GM18517 (cell line): ENCODE data around the gene PRSS3.
"Not testable (repeated sequence)": the region's sequence is repeated elsewhere in the genome, so short reads cannot be mapped to it uniquely, and the experiment has no call there.

Experiments used
- ATAC-seq: cut with Tn5 transposase; IDR thresholded peaks from one replicate; pipeline ENCODE4 v1.9.1; 2021; ENCODE audit warnings: mild to moderate bottlenecking, moderate library complexity; ENCODE audit not compliant: unreplicated experiment

Gene PRSS3

DNA sequence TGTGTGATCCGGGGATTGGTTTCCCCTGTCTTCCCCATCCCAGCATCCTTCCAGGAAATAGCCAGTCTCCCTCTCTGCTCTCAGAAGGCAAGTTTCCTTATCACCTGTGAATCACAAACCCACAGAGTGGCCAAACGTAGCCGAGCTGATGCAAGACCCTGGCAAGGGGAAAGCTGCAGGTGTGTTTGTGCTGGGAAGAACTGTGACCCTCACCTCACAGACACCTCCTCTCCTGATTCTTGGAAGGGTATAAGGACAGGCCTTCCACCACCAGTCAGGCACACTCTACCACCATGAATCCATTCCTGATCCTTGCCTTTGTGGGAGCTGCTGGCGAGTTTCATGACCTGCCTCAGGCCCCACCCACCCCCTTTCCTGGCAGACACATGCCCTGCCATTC lies at the start of gene PRSS3:
Gene PRSS3 (plus strand): TSS at position 281 of the 400 bp plus-strand sequence. CDS start 13 bp downstream, at position 294.
- ATAC-seq, result no peak

DNA sequence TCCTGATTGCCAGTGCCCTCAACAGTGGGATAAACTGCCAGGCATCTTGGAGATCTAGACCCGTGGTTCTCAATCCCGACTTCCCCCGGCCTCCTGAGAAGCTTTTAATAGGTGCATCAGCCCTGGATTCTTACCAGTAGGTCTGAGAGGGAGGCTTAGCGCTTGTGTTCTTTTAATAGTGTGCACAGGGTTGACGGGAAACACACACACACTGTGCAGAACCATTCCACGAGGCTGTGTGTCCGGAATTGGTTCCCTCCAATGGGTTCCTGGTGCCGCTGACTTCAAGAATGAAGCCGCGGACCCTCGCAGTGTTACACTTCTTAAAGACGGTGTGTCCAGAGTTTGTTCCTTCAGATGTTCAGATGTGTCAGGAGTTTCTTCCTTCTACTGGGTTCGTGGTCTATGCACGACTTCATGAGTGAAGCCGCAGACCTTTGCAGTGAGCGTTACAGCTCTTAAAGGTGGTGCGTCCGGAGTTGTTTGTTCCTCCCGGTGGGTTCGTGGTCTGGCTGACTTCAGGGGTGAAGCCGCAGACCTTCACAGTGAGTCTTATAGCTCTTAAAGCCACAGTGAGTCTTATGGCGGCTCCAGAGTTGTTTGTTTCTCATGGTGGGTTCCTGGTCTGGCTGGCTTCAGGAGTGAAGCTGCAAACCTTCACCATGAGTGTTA lies 46.6 kb upstream of the PRSS3 start:
- ATAC-seq, result no peak

DNA sequence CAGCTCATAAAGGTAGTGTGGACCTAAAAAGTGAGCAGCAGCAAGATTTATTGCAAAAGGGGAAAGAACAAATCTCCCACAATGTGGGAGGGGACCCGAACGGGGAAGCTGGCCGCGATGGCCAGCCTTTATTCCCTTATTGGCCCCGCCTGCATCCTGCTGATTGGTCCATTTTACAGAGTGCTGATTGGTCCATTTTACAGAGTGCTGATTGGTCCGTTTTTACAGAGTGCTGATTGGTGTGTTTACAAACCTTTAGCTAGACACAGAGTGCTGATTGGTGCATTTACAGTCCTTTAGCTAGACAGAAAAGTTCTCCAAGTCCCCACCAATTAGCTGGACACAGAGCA lies 46.1 kb upstream of the PRSS3 start:
- ATAC-seq, result not testable (repeated sequence)

- no peak for ATAC-seq
Observed at GRCh38 chr9:33750307-33750838, 45.0 kb upstream of the PRSS3 start.

- ATAC-seq, result no peak
Observed at GRCh38 chr9:33750839-33751339, 44.5 kb upstream of the PRSS3 start.

GRCh38 chr9:33751536-33752129 lies 43.7 kb upstream of the PRSS3 start:
- ATAC-seq, result no peak

GRCh38 chr9:33752130-33752637 lies 43.2 kb upstream of the PRSS3 start:
- ATAC-seq, result no peak

GRCh38 chr9:33752789-33753188 lies 42.6 kb upstream of the PRSS3 start:
- ATAC-seq, result not testable (repeated sequence)

DNA sequence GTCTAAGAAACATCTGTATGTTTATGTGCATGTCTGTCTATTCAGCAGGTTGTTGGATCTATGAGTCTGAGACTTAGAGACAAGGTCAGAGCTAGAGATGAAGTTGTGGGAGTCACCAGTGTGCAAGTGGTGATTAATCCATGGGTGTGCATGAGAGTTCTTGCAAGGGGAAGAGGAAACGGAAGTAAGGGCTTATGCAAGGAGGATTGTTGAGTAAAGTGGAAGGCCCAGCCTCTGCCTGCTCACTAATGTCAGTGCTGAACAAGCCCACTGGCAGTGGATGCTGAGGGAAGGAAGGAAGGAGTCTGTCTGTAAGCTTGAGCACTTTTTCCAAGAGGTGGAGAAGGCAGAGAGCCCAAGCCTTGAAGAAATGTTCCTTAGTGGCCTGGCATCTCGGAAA lies 35.7 kb upstream of the PRSS3 start:
- ATAC-seq, result not testable (repeated sequence)

- ATAC-seq, result no peak
Observed at GRCh38 chr9:33762343-33762742, 33.0 kb upstream of the PRSS3 start.

GRCh38 chr9:33763709-33764108 lies 31.7 kb upstream of the PRSS3 start:
- ATAC-seq, result not testable (repeated sequence)

GRCh38 chr9:33765411-33765810 lies 29.9 kb upstream of the PRSS3 start:
- ATAC-seq, result no peak

GRCh38 chr9:33770156-33770880 lies 25.0 kb upstream of the PRSS3 start:
- not testable (repeated sequence) for ATAC-seq

DNA sequence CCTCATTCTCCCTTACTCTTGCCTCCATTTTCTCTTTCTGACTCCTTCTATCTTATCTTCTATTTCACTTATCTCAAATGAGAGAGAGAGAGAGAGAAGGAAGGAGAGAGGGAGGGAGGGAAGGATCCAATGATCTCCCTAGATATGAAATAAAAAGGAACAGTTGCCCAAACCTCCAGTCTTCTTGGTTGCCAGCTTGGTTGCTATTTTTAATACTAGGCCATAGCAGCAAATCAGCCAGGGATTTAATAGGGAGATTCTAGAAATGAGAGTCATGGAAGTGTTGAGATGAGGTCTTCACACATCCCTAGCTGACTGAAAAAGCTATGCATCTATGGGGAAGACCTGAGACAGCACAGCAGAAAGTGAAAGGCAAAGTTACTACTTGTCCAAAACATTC lies 22.2 kb upstream of the PRSS3 start:
- not testable (repeated sequence) for ATAC-seq

DNA sequence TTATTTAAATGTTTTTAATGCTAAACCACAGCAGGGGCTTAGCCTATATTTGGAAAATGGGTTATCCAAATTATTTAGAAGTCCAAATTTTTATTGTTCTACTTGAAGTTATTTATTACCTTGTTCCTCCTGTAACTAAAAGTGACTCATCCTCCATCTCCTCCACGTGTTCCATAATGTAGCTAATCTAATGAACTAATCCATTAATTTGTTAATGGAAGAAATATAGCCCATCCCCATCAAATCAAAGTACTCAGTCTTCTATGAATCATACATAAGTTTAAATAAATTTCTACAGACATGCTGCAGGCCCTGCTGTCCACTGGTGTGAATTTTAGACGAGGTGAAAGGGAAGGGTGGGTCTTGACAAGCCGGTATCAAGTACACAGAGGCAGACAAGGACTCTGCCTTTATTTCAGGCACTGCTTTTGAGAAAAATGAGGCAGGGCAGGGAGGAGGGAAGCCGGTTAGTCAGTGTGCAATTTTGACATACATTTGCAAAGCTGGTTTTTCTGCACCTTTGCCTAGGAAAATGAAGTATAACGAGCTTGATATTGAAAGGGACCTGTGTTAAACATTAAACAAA lies 21.2 kb upstream of the PRSS3 start:
- not testable (repeated sequence) for ATAC-seq

DNA sequence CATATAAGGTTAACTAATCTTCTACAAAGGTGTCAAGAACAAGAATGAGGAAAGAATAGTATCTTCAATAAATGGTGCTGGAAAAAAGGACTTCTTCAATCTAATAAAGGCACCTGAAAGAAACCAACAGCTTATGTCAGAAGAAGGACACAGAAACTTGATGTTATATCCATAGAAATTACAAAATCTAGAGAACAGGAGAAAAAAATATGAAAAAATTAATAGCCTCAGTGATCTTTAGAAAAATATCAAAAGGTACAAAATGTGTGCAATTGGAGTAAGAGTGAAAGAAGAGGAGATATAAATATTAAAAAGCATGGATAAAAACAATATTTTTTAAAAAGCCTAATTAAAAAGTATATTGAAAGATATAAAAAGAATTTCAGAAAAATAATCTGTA lies 18.8 kb upstream of the PRSS3 start:
- no peak for ATAC-seq

DNA sequence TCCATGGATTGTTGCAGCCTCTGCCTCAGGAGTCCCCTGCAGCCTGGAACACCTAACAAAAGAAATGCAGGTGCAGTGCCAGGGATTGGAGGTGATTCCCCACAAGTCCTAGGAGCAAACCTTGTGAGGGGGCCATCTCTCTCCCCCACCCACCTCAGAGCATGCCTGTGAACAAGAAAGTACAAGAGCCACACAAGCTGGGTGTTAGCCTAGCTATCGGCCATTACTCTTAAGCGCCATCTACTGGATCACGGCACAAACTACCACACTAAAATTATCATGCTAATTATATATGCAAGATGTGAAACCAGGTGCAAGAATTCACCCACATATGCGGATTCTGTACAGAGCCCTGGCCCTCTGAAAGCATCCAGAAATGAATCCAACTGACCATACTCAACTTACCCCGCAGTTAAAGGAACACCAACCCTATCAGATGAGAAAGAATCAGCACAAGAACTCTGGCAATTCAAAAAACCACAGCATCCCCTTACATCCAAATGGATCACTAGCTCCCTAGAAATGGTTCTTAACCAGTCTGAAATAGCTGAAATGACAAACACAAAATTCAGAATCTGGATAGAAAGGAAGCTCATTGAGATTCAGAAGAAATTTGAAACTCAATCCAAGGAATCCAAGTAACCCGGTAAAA lies 16.5 kb upstream of the PRSS3 start:
- ATAC-seq, result peak; percentile 94

GRCh38 chr9:33780276-33780675 lies 15.1 kb upstream of the PRSS3 start:
- no peak for ATAC-seq

- no peak for ATAC-seq
Observed at GRCh38 chr9:33781736-33782135, 13.6 kb upstream of the PRSS3 start.

DNA sequence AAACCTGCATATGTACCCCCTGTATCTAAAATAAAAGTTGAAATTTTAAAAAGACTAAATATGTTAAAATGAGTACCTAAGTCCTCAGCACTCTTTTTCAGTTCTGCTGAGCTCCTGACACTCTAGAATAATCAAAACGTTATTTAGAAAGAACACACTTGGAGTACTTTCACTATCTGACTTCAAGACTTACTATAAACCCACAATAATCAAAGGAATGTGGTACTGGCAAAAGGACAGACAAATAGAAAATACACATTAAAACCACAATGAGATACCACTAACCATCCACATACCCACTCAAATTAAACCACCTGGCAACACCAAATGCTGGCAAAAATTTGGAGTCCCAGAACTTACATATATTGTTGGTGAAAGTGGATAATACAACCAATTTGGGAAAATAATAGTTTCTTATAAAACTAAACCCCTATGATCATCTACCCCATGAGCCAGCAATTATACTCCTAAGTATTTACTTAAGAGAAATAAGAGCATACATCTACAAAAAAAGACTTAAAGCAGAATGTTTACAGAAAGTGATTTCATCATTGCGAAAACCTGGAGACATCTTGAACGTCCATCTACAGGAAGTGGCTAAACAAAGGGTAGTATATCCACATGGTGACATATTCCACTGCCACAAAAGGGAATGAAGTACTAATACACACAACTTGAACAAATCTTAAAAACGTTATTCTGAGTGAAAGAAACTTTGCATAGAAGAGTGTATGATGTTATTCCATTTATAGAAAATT lies 12.8 kb upstream of the PRSS3 start:
- no peak for ATAC-seq
